Loucy (cell line): ENCODE data around the gene FCGBP.

Source experiments
- EZH2phosphoT487 ChIP-seq: fragments of 200-600 bp; IDR thresholded peaks from 2 replicates; pipeline ENCODE4 v1.6.1; 2018; ENCODE audit warnings: antibody characterized with exemption, mild to moderate bottlenecking, moderate library complexity, borderline replicate concordance
- TF ChIP-seq, protein P1 (sequence below): fragments of 200-600 bp; sonication (generic); conservative IDR thresholded peaks from 2 replicates; pipeline ENCODE4 v1.5.1; 2014; ENCODE audit warnings: mild to moderate bottlenecking, antibody characterized with exemption, low read length

DNA sequence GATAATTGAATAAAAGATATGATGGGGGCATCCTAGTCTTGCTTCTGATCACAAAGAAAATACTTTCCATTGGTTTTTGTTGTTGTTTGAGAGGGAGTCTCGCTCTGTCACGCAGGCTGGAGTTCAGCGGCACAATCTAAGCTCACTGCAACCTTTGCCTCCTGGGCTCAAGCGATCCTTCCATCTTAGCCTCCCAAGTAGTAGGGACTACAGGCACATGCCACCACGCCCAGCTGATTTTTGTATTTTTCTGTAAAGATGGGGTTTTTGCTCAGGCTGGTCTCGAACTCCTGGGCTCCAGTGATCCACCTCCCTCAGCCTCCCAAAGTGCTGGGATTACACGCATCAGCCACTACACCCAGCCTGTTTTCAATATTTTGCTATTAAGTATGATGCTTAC lies 19.5 kb upstream of the FCGBP start:
- TF ChIP-seq, protein P1, sequence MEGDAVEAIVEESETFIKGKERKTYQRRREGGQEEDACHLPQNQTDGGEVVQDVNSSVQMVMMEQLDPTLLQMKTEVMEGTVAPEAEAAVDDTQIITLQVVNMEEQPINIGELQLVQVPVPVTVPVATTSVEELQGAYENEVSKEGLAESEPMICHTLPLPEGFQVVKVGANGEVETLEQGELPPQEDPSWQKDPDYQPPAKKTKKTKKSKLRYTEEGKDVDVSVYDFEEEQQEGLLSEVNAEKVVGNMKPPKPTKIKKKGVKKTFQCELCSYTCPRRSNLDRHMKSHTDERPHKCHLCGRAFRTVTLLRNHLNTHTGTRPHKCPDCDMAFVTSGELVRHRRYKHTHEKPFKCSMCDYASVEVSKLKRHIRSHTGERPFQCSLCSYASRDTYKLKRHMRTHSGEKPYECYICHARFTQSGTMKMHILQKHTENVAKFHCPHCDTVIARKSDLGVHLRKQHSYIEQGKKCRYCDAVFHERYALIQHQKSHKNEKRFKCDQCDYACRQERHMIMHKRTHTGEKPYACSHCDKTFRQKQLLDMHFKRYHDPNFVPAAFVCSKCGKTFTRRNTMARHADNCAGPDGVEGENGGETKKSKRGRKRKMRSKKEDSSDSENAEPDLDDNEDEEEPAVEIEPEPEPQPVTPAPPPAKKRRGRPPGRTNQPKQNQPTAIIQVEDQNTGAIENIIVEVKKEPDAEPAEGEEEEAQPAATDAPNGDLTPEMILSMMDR: no peak
- TF ChIP-seq EZH2phosphoT487: no peak
